Smooth muscle cell of bladder (primary cell): Measurements from ENCODE around the gene SDHB. TPM values are rescaled to one million over a fixed set of nuclear protein-coding genes. Genes with fewer than 3 reads are reported as not detected.

ENCODE experiments used
- total RNA-seq: library from RNA; depleted of rRNA; stranded (reverse); fragments of >200 nt; gene quantifications from 2 replicates; pipeline ENCODE4 v1.2.3, GENCODE V29; 2014

Gene SDHB
- 141 and 145 TPM in 2 replicates for total RNA-seq

DNA sequence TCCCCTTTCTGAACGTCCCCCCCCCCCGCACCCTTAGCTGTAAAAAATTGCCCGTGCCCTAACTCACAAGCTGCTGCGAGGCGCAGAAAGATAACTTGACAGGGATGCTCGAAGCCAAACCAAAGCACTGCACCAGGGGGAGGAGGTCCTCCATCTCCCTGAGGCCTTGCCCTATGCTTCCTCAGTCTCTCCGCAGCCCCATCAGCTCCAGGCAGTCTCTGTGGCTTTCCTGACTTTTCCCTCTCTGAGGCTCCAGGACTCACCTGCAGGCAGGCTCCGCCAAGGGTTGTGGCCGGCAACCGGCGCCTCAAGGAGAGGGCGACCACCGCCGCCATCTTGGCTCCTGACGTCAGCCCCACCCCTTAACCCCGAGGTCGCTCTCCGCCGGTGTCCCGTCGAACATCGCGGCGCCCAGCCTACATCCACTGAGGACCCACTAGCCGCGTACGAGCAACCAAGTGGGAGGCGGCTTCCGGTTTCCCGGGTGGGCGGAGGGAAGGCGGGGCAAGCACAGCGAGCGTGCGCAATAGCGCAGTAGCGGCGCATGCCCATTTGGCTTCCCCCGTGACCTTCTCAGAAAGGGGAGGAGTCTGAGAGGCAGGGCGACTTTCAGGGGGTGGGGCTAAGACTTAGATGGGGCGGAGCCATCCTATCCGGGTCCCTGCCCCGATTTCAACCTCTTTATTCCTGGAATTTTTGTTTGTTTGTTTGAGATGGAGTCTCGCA is at the start of gene SDHB:
TSS of gene SDHB (minus strand) at position 348 of the 726 bp plus-strand sequence. CDS start at position 335, 13 bp downstream.

DNA sequence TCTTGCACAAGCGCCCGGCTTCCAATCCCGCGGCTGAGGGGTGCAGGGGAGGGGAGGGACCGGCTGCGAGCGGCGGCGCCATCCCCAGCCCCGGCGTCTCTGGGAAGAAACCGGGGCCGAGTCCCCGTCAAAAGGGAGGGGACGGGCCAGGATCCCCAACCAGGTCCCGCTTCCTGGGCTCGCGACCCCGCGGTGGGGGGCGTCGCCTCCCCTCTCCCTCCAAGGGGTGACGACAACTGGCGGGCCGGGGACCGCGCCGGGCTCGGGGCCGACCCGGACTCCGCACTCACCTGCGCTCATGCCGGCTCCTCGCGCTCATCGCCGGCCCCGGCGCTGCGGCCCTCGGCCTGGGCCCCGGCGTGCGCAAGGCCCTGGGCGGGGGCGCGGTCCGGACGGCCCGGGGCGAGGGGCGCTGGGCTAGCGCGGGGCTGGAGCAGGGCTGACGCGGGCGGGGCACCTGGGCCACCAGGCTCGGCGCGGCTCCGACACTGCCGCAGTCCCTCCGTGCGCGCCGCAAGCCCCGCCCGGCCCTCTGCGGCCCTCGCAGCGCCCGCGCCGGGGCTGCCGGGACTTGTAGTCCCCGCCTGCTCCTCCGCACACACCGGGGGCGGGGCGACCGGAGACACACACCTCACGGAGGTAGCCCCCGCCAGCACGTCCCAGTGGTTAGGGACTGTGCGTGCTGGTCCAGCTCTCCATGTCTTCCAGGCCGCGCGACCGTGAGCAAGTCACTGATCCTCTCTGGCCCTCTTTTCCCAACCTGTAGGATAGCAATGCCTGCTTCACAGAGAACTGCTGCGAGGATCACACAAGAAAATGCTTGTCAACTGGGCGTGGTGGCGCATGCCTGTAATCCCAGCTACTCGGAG is 42.2 kb downstream of the SDHB start, which contains the start of gene ATP13A2:
TSS of gene ATP13A2 (minus strand) at position 490 of the 869 bp plus-strand sequence. CDS start at position 300, 190 bp downstream.

GRCh38 chr1:16980473-16981268 is 73.2 kb downstream of the SDHB start, which contains the start of gene MFAP2:
MFAP2 (minus strand) TSS chr1:16980620; CDS start chr1:16978273, 2,347 bp downstream.

Other genes starting within 250 kb of the SDHB start
- 3,030 and 4,050 TPM in 2 replicates for gene RNU1-2, start 158.1 kb downstream of the SDHB start, total RNA-seq
- 15.8 and 25.1 TPM in 2 replicates for gene CROCC, start 132.1 kb downstream of the SDHB start, total RNA-seq
- gene MFAP2, start 73.4 kb downstream of the SDHB start, total RNA-seq = 10.7 and 19.6 TPM in 2 replicates
- gene ATP13A2, start 42.1 kb downstream of the SDHB start, total RNA-seq = 10.8 and 15.3 TPM in 2 replicates
- gene PADI2, start 65.4 kb upstream of the SDHB start, total RNA-seq = not detected in 2 replicates
- under 0.01 TPM in 2 replicates for gene PADI1, start 151.1 kb upstream of the SDHB start, total RNA-seq
- not detected in 2 replicates for gene PADI3, start 195.1 kb upstream of the SDHB start, total RNA-seq